Measurements from ENCODE around the gene NLRP9.

The NLRP9 gene

GRCh38 chr19:55687281-55688201 is 50.7 kb downstream of the NLRP9 start:
- Histone ChIP-seq H3K36me3 (ENCODE audit: insufficient read depth, low read length) (no peaks in the 10 kb centered on the region; the same call in 1 of the 2 replicates), H3K4me1 (ENCODE audit: insufficient read depth, low read length) (no peaks in the 10 kb centered on the region), H3K9me3 (ENCODE audit: control insufficient read depth, insufficient read depth, low read length) (no peaks in the 10 kb centered on the region), H3K9ac (ENCODE audit: low read depth, low read length) (no peak overlapping the region)

DNA sequence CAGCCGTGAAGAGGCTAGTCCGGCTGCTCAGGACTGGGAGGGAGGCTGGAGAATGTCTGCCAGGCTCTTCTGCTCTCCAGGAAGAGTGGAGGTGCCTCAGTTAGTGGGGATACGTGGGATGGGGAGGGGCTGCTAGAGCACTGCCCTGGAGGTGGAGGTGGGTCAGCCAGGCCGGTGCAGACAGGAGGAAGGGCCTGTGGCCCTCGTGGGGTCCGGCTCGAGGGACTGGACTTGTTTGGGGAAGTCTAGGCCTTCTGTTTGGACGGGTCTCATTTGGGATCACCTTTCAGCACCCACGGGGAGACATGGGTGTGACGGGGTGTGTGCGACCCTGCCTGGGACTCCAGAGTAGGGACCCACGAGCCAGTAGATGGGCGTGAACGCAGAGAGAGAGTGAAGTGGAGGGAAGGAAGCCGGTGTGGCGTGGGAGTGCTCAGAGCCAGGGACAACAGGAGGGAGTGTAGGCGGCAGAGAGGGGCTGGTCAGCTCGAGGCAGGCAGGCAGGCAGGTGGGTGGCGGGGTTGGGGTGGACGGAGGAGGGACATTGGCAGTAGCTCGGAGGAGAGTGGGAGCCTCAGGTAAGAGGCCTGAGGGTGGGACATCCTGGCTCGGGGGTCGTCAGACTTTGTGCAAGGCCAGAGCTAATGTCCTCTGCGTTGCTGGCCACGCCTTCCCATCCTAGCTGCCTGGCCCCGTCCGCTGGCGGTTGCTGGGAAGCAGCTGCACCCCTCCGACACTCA is 51.7 kb downstream of the NLRP9 start:
- Histone ChIP-seq H3K36me3 (ENCODE audit: insufficient read depth, low read length) (no peaks in the 10 kb centered on the region; the same call in 1 of the 2 replicates), H3K9me3 (ENCODE audit: control insufficient read depth, insufficient read depth, low read length) (no peaks in the 10 kb centered on the region), H3K4me1 (ENCODE audit: insufficient read depth, low read length) (no peaks in the 10 kb centered on the region), H3K9ac (ENCODE audit: low read depth, low read length) (no peak overlapping the region)

DNA sequence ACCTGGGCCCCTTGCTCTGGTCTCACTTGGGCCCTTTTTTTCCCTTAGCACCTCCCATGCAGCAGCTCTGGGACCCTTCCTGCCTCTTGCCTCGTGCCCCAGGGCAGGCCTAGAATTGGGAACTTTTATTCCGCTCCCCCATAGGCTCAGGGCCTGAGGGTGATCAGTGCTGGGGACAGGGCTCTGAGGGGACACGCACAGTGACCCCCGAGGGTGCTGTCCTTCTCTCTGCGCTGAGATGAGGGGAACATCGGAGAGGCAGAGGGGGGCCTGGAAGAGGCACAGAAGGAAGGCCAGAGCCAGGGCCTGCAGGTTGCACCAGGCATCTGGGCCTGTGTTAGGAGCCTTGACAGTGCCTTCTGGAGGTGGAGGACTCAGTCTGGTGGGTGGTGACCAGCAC is 52.4 kb downstream of the NLRP9 start:
- Histone ChIP-seq H3K36me3 (ENCODE audit: insufficient read depth, low read length) (no peaks in the 10 kb centered on the region; the same call in 1 of the 2 replicates), H3K4me1 (ENCODE audit: insufficient read depth, low read length) (no peaks in the 10 kb centered on the region), H3K9me3 (ENCODE audit: control insufficient read depth, insufficient read depth, low read length) (no peaks in the 10 kb centered on the region), H3K9ac (ENCODE audit: low read depth, low read length) (no peak overlapping the region)

DNA sequence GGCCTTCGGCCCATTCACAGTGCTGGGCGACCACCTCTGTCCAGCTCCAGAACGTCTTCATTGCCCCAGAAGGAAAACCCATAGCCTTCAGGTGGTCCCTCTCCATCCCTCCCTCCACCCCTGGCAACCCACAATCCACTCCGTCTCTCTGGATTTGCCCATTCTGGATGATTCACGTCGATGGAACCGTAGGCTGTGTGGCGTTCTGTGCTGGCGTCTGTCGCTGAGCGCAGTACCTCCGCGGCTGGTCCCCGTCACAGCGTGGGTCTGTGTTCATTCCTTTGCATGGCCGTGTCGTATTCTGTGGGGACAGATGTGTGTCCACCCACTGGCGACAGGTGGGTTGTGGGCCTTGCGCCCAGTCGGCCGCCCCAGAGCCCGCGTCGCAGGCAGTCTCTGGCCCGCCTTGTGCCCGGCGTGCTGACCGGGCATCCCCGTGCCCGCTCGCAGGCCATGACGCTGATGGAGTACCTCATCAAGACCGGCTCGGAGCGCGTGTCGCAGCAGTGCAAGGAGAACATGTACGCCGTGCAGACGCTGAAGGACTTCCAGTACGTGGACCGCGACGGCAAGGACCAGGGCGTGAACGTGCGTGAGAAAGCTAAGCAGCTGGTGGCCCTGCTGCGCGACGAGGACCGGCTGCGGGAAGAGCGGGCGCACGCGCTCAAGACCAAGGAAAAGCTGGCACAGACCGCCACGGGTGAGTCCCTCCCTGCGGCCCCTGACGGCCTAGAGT is 53.1 kb downstream of the NLRP9 start:
- no peaks in the 10 kb centered on the region; the same call in 1 of the 2 replicates for H3K36me3 ChIP-seq (ENCODE audit: insufficient read depth, low read length)
- H3K9ac ChIP-seq (ENCODE audit: low read depth, low read length) = no peak overlapping the region
- no peaks in the 10 kb centered on the region for H3K9me3 ChIP-seq (ENCODE audit: control insufficient read depth, insufficient read depth, low read length)
- no peaks in the 10 kb centered on the region for H3K4me1 ChIP-seq (ENCODE audit: insufficient read depth, low read length)

DNA sequence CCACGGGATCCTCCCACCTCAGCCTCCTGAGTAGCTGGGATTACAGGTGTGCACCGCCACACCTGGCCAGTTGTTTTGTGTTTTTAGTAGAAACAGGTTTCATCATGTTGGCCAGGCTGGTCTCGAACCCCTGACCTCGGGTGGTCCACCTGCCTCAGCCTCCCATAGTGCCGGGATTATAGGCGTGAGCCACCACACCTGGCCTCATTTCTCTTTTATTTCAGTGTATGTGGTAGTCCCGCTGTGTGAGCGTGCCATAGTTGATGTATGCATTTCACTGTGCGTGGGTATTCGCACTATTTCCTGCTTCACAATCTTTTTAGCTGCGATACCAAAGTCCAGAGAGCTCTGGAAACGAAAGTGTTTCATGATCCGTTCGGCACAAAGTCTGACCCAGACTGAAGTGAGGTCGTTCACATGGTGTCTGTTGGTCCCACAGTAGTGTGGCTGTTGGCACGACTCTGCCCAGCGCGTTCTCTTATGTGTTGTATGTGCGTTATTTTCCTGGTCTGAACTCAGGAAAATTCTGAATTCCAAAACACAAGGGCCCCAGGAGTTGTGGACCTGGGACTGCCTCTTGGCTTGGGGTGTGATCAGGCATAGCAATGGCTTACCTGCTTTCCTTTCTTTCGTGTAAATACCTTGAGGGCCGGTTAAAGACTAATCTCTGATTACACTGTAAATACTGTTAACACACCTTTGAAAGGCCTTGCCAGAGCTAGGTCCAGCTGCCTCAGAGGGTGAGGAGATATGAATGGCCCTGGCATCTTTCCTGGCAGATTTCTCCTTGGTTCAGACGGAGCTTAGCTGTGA is 54.5 kb downstream of the NLRP9 start:
- Histone ChIP-seq H3K9ac (ENCODE audit: low read depth, low read length) (no peak overlapping the region), H3K36me3 (ENCODE audit: insufficient read depth, low read length) (peaks cover 4% of the 10 kb centered on the region; the same call in 1 of the 2 replicates), H3K9me3 (ENCODE audit: control insufficient read depth, insufficient read depth, low read length) (no peaks in the 10 kb centered on the region), H3K4me1 (ENCODE audit: insufficient read depth, low read length) (no peaks in the 10 kb centered on the region)

DNA sequence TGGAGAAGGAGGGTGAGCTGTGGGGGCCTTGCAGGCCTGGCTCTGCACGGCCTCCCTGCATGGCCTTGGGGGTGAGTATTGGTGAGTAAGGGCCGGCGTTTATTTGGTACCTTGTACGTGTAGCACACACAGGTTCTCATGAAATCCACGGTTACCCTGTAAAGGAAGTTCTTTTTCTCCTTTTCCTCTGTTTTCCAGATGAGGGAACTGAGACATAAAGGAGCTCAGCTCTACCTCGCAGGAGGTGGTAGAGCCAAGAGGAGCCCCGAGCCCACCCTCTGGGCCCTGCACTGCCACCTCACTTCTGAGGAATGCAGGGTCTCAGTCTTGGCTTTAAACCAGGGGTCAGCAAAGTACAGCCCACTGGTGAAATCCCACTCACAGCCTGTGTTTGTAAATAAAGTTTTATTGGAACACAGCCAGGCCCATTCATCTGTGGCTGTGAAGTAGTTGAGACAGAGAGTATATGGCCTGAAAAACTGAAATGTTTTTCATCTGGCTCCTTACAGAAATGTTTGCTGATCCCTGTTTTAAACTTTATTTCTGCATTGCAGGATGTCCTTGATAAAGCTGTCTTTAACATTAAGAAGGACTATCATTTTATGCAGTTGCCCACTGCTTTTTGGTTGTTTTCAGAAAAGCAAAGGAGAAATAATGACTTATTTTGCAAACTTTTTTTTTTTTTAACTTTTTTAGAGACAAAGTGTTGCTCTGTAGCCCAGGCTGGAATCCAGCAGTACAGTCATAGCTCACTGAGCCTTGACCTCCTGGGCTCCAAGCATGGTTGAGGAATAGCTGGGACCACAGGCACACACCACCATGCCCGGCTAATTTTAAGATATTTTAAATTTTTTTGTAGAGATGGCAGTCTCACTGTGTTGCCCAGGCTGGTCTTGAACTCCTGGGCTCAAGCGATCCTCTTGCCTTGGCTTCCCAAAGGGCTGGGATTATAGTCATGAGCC is 56.8 kb downstream of the NLRP9 start:
- Histone ChIP-seq H3K36me3 (ENCODE audit: insufficient read depth, low read length) (peaks cover 10% of the 10 kb centered on the region; the same call in 1 of the 2 replicates), H3K9ac (ENCODE audit: low read depth, low read length) (no peak overlapping the region), H3K4me1 (ENCODE audit: insufficient read depth, low read length) (0 out of 2 replicates have a peak, but pooled peaks cover 3% of the 10 kb centered on the region), H3K9me3 (ENCODE audit: control insufficient read depth, insufficient read depth, low read length) (no peaks in the 10 kb centered on the region)

- H3K36me3 ChIP-seq (ENCODE audit: insufficient read depth, low read length) = peaks cover 11% of the 10 kb centered on the region; the same call in 1 of the 2 replicates
- peaks cover 9% of the 10 kb centered on the region; the same call in 1 of the 2 replicates for H3K4me1 ChIP-seq (ENCODE audit: insufficient read depth, low read length)
- no peaks in the 10 kb centered on the region for H3K9me3 ChIP-seq (ENCODE audit: control insufficient read depth, insufficient read depth, low read length)
- no peak overlapping the region for H3K9ac ChIP-seq (ENCODE audit: low read depth, low read length)
Measured at GRCh38 chr19:55680339-55681130, 57.7 kb downstream of the NLRP9 start.

GRCh38 chr19:55679343-55680257 is 58.6 kb downstream of the NLRP9 start:
- peaks cover 11% of the 10 kb centered on the region; the same call in 1 of the 2 replicates for H3K36me3 ChIP-seq (ENCODE audit: insufficient read depth, low read length)
- H3K4me1 ChIP-seq (ENCODE audit: insufficient read depth, low read length) = peaks cover 9% of the 10 kb centered on the region; the same call in 1 of the 2 replicates
- H3K9me3 ChIP-seq (ENCODE audit: control insufficient read depth, insufficient read depth, low read length) = no peaks in the 10 kb centered on the region
- no peak overlapping the region for H3K9ac ChIP-seq (ENCODE audit: low read depth, low read length)

DNA sequence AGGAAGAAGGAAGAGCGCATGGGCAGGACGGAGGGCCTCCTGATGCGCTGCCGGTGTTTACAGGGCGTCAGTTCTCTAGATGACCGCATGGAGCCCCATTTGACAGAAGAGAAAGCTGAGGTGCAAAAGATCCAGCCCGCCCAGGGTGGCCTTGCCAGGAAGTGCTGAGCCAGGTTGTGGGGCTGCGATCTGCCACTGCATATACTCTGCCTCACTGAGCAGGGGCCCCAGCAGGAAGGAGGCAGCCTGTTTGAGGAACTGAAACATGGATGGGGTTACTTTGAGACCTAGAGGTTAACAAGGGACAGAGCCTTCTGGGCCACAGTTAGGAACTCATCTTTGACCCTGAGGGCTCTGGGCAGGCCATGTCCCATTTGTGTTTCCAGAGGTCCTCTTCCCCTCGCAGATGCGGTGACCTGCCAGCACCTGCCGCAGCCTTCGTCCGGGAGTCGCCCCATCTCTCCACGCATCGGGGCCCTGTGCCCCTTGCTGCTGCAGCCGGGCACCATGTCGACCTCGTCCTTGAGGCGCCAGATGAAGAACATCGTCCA is 60.0 kb downstream of the NLRP9 start:
- Histone ChIP-seq H3K9ac (ENCODE audit: low read depth, low read length) (no peak overlapping the region), H3K36me3 (ENCODE audit: insufficient read depth, low read length) (peaks cover 11% of the 10 kb centered on the region; the same call in 1 of the 2 replicates)

DNA sequence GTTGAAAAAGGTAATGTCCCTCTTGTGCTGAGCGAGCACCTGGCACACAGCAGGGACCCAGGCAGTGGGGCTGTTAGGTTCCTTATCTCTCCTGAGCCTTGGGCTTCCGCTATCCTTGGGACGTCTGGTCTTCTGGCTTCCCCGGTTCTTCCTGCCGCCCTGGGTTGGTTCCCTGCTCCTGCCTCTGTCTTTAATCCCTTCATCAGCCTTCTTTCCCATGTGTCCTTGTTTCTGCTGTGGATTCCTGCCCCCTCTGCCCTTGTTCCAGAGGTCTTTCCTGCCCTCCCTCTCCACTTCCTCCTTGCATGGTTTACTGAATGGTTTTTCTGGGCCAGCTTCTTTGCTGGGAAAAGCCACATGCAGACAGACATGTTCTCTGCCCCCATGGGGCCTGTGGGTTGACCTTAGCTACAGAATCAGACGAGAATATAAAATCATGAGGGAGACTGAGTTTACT is 60.6 kb downstream of the NLRP9 start:
- Histone ChIP-seq H3K9me3 (ENCODE audit: control insufficient read depth, insufficient read depth, low read length) (no peaks in the 10 kb centered on the region), H3K4me1 (ENCODE audit: insufficient read depth, low read length) (peaks cover 13% of the 10 kb centered on the region; the same call in 1 of the 2 replicates), H3K36me3 (ENCODE audit: insufficient read depth, low read length) (peaks cover 11% of the 10 kb centered on the region; the same call in 1 of the 2 replicates), H3K9ac (ENCODE audit: low read depth, low read length) (no peak overlapping the region)

More for the DNA sequence above, 60.0 kb downstream of the NLRP9 start:
- no peaks in the 10 kb centered on the region for H3K9me3 ChIP-seq (ENCODE audit: control insufficient read depth, insufficient read depth, low read length)
- peaks cover 13% of the 10 kb centered on the region; the same call in 1 of the 2 replicates for H3K4me1 ChIP-seq (ENCODE audit: insufficient read depth, low read length)
